ENCODE results near the gene FBXW9. TPM values are rescaled to one million over a fixed set of nuclear protein-coding genes. Genes with fewer than 3 reads are reported as not detected.
"Not testable (repeated sequence)": the region's sequence is repeated elsewhere in the genome, so short reads cannot be mapped to it uniquely, and the experiment has no call there.

Gene FBXW9
- polyA plus RNA-seq, 3 donors, result 12.2 to 17.0 (median 15.1) TPM

GRCh38 chr19:12694641-12695040, 1.8 kb downstream of the FBXW9 start:
- DNase-seq (ENCODE audit: extremely low read depth in 1 of 11, low read depth in 9 of 11, low spot score in 4 of 11), result no peak

- DNase-seq (ENCODE audit: extremely low read depth in 1 of 11, low read depth in 9 of 11, low spot score in 4 of 11), result no peak
Observed at GRCh38 chr19:12692960-12693359, 3.5 kb downstream of the FBXW9 start.

DNA sequence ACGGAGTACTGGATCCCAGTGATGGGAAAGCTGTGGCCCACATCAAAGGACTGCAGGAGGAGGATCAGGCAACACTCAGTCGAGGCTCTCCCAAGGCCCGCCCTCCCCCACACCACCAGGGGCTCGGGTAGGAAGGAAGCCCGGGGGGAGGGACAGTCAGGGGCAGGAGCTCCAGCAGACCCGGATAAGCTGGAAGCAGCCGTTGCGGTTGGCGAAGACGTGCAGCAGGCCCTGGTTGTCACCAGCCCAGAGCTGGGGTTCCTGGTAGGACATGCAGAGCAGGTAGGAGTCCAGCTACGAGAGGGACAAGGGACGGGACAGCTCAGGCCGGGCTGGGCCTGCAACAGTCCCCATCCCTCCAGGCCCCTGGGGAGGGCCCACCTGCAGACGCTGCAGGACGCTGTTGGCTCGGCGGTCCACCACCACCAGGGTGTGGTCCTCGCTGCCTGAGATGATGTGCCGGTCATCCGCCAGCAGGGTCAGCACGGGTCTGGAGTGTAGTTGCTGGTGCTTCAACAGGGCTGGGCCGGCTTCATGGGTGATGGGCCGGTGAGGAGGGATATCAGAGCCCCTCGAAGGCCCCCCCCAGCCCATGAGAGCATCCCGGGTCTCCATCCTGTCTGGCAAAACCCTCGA, 6.7 kb downstream of the FBXW9 start:
- no peak for DNase-seq (ENCODE audit: extremely low read depth in 1 of 11, low read depth in 9 of 11, low spot score in 4 of 11)

GRCh38 chr19:12689012-12689411, 7.4 kb downstream of the FBXW9 start:
- no peak for DNase-seq (ENCODE audit: extremely low read depth in 1 of 11, low read depth in 9 of 11, low spot score in 4 of 11)

GRCh38 chr19:12687496-12688196, 8.8 kb downstream of the FBXW9 start, which contains the start of gene GNG14:
Gene GNG14 (plus strand): TSS chr19:12687998. CDS start chr19:12688049, 51 bp downstream.
- no peak for DNase-seq (ENCODE audit: extremely low read depth in 1 of 11, low read depth in 9 of 11, low spot score in 4 of 11)

DNA sequence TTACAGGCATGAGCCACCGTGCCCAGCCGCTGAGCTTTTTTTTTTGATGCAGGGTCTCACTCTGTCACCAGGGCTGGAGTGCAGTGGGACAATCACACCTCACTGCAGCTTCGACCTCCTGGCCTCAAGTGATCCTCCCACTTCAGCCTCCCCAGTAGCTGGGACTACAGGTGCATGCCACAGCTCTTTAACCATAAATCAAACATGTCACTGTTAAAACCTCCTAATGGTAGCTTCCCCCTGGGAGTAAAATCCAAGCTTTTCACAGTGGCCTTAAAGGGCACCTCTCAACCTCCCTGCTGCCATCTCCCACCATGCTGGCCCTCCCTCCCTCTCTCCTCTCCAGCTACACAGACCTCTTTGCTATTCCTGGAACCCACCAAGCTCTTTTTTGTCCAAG, 10.6 kb downstream of the FBXW9 start:
- DNase-seq (ENCODE audit: extremely low read depth in 1 of 11, low read depth in 9 of 11, low spot score in 4 of 11), result no peak

- peak; percentile 89 to 99 (median 97) for DNase-seq (ENCODE audit: extremely low read depth in 1 of 11, low read depth in 9 of 11, low spot score in 4 of 11)
Observed at GRCh38 chr19:12681074-12681987, 15.1 kb downstream of the FBXW9 start, which contains the start of gene DHPS. Gene DHPS (minus strand): TSS chr19:12681880. CDS start chr19:12681766, 114 bp downstream.

GRCh38 chr19:12680034-12680433, 16.4 kb downstream of the FBXW9 start:
- no peak for DNase-seq (ENCODE audit: extremely low read depth in 1 of 11, low read depth in 9 of 11, low spot score in 4 of 11)

- DNase-seq (ENCODE audit: extremely low read depth in 1 of 11, low read depth in 9 of 11, low spot score in 4 of 11), result not testable (repeated sequence)
Observed at GRCh38 chr19:12678039-12678438, 18.4 kb downstream of the FBXW9 start.

- no peak for DNase-seq (ENCODE audit: extremely low read depth in 1 of 11, low read depth in 9 of 11, low spot score in 4 of 11)
Observed at GRCh38 chr19:12676928-12677327, 19.5 kb downstream of the FBXW9 start.

GRCh38 chr19:12676384-12676792, 20.0 kb downstream of the FBXW9 start:
- DNase-seq (ENCODE audit: extremely low read depth in 1 of 11, low read depth in 9 of 11, low spot score in 4 of 11), result peak in 8 of 11 donors; percentile 48 to 75 (median 62)

GRCh38 chr19:12675940-12676339, 20.5 kb downstream of the FBXW9 start:
- DNase-seq (ENCODE audit: extremely low read depth in 1 of 11, low read depth in 9 of 11, low spot score in 4 of 11), result no peak

- DNase-seq (ENCODE audit: extremely low read depth in 1 of 11, low read depth in 9 of 11, low spot score in 4 of 11), result no peak
Observed at GRCh38 chr19:12675399-12675798, 21.0 kb downstream of the FBXW9 start.

DNA sequence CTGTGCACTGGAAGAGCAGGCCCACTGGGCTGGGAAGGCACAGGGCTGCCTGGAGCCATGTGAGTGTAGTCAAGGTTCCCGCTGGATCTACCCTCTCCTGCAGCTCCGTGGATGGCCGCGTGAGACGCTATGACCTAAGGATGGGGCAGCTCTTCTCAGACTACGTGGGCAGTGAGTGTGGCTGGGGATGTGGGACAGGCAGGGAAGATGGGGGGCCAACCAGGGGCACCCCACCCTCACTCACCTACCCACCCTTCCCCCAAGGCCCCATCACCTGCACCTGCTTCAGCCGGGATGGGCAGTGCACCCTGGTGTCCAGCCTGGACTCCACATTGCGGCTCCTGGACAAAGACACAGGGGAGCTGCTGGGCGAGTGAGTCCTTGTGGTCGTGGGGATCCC, 23.7 kb downstream of the FBXW9 start:
- DNase-seq (ENCODE audit: extremely low read depth in 1 of 11, low read depth in 9 of 11, low spot score in 4 of 11), result no peak

DNA sequence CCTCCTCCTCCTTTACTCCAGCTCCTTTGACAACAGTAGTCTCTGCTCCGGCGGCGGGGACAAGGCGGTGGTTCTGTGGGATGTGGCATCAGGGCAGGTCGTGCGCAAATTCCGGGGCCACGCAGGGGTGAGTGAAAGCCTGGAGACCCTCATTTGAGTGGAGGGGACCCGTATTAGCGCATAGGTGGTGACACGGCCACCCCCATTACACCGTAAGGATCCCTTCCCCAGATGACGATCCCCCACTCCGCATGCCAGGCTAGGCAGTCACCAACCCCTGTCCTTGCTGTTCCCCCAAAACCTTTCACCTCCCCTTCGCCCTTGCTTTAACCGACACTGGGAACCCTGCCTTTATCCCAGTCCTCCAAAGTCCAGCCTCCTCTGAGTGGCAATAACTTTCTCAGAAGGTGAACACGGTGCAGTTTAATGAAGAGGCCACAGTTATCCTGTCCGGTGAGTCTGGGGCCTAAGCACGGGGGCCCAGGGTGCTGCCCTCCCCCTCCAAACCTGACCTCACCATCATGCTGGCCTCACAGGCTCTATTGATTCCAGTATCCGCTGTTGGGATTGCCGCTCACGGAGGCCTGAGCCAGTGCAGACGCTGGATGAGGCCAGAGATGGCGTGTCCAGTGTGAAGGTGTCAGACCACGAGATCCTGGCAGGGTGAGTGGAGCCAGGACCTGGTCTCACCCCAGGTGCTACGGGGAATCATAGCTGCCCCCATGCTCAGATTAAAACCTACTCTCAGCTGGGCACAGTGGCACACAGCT, 26.1 kb downstream of the FBXW9 start:
- no peak for DNase-seq (ENCODE audit: extremely low read depth in 1 of 11, low read depth in 9 of 11, low spot score in 4 of 11)

DNA sequence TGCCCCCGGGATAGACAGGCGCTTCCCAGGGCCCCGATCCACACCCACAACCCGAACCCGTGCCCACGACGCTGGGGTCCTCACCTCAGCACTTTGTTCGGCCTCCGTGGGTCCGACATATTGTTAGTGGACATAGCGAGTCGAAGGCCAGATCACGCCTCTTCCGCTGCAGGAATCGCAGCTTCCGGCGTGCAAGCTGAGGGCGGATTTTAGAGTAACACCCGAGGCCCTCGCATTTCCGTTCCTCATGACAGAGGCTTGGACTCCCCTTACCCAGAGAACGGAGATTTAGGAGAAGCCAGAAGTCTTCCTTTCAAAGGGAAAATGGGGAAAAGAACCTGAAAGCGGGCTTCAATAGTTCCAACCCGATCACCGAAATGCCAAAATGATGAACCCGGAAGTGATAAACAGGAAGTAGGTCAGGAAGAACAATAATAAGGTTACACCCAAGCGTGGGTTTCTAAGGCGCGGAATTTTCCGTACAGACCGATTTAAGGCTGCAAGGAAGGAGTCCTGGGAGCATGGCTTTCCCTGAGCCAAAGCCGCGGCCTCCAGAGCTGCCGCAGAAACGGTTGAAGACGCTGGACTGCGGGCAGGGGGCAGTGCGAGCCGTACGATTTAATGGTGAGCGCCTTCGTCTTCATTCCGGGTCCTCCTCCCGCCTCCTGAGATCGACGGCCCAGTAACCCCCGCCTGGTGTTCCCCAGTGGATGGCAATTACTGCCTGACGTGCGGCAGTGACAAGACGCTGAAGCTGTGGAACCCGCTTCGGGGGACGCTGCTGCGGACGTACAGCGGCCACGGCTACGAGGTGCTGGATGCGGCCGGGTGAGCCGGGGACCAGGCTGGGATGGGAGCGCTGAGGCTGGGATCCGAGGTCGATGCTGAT, 26.9 kb downstream of the FBXW9 start:
- peak in 10 of 11 donors; percentile 74 to 90 (median 78) for DNase-seq (ENCODE audit: extremely low read depth in 1 of 11, low read depth in 9 of 11, low spot score in 4 of 11)

DNA sequence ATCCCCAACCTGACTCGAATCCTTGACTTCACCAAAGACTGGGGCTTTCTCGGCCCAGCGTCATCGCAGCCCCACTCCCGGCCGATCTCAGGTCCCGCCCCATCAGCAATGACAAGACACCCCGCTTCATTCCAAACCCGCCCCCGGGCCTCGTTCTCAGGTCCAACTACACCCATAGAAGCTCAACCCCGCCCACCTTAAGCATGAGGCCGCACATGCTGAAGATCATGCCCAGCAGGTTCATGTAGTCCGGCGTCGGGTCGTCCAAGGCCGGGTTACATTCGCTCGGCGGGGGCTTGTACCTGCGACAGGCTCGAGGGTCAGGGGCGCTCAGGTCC, 27.5 kb downstream of the FBXW9 start:
- DNase-seq (ENCODE audit: extremely low read depth in 1 of 11, low read depth in 9 of 11, low spot score in 4 of 11), result peak in 1 of 11 donors; percentile 31

GRCh38 chr19:12668346-12668745, 28.1 kb downstream of the FBXW9 start:
- DNase-seq (ENCODE audit: extremely low read depth in 1 of 11, low read depth in 9 of 11, low spot score in 4 of 11), result no peak
